HTR-8/SVneo (cell line): ENCODE results near the gene DNAH8.

Experiments
- DNase-seq: peaks from one replicate; pipeline ENCODE4 v3.0.0; 2011; ENCODE audit warnings: low spot score, mixed read lengths; ENCODE audit not compliant: insufficient read length
- FAIRE-seq: peaks from 2 replicates; lab custom pipeline; 2011; peaks lifted over from hg19 to GRCh38; lab: Jason Lieb, UNC

The DNAH8 gene

GRCh38 chr6:38701551-38701950 is 13.6 kb upstream of the DNAH8 start:
- FAIRE-seq (no peak), DNase-seq (no peak)

- FAIRE-seq (peak; percentile 96), DNase-seq (peak; percentile 99)
Measured at GRCh38 chr6:38702558-38703397, 12.3 kb upstream of the DNAH8 start, which contains the start of gene GLO1. TSS of gene GLO1 (minus strand) at chr6:38703145. CDS start at chr6:38703054, 91 bp downstream.

DNA sequence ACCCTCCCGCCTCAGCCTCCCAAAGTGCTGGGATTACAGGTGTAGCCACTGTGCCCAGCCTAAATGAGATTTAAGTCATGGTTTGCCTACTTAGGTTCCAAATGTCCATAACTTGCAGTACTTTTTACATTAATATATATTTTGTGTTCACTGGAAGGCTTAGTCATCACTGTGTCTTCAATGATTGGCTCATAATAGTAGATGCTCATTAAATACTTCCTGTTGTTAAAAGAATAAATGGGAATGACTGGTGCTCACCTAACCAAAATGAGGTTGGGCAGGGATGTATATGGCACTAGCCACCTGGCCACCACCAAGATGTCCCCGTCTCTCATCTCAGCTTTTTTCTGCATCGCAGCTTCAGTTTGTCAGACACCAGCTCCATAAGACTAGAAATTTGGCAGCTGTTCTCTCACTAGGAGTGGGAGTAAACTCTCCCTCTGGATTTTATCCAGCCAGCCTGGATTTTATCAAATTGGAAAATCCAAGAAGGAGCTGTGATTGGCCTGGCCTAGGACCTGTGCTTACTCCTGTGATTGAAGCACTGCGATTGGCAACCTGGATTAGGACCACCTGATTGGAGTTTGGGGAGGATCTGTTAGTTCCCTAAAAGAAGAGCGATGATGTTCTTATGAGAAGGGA is 11.0 kb upstream of the DNAH8 start:
- FAIRE-seq (no peak), DNase-seq (no peak)

DNA sequence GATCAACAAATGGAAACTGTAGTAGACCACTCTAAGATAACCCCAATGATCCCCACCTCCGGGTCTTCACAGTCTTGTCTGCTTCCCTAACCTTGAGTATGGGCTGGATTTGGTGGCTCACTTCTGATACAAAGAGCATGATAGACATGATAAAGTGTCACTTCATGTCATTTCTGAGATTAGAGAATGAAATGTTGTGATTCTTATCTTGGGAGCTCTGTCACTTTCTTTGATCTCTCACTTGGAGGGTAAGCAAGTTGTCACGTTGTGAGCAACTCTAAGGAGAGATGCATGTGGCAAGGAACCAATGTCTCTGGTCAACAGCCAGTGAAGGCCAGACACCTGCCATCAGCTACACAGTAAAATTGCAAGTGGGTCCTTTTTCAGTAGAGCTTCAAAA is 9.2 kb upstream of the DNAH8 start:
- DNase-seq, result no peak
- FAIRE-seq, result no peak

- FAIRE-seq (no peak), DNase-seq (peak; percentile 20)
Measured at GRCh38 chr6:38708496-38708895, 6.6 kb upstream of the DNAH8 start.

GRCh38 chr6:38713812-38714211 is 1.3 kb upstream of the DNAH8 start:
- no peak for FAIRE-seq
- no peak for DNase-seq

DNA sequence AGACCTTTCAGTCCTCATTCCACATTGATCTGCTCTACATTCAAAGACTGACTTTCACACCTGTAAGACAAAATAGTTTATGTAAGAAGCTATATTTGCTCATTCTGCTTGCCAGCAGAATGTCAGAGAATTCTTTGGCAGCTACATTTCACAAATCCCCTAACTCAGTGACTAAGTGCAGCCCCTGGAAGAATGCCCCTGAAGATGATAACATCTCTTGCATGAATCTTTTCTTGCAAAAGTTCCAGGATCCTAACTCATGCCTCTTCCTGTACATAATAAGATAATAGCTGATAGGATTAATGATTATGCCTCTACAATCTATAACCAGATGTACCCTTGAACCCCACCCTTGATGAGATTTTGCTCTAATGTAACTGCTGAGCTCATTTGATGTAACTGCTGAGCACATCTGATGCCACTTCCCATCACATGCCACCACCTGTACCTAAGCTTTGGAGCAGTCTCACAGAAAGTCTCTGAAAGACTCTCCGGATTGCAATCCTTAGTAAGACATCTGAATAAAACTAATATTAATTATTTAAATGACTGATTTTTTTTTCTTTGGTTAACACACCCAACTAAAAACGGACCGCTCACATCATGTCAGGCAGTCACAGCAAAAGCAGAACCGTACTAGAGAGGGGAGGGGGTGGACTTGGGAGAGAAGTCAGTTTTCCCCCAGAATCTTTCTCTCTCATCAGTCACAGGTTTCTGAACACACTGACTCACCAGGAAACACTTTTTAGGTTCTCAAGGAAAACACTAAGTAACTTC is 684 bp upstream of the DNAH8 start:
- FAIRE-seq (no peak), DNase-seq (no peak)

- FAIRE-seq, result no peak
- DNase-seq, result no peak
Measured at GRCh38 chr6:38716825-38717224, 1.7 kb downstream of the DNAH8 start.

DNA sequence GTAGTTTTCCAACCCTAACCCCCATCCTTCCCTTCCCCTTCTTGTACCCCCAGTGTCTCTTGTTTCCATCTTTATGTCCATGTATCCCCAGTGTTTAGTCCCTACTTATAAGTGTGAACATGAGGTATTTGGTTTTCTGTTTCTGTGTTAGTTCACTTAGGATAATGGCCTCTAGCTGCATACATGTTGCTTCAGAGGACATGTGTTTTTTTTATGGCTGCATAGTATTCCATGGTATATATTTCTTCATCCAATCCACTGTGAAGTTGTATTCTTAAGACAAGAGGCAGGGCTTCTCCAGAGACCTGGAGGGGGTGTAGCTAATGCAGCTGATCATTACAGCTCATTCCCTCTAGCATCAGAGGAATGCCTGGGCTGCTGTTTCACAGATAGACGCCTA is 4.2 kb downstream of the DNAH8 start:
- DNase-seq (no peak), FAIRE-seq (no peak)

DNA sequence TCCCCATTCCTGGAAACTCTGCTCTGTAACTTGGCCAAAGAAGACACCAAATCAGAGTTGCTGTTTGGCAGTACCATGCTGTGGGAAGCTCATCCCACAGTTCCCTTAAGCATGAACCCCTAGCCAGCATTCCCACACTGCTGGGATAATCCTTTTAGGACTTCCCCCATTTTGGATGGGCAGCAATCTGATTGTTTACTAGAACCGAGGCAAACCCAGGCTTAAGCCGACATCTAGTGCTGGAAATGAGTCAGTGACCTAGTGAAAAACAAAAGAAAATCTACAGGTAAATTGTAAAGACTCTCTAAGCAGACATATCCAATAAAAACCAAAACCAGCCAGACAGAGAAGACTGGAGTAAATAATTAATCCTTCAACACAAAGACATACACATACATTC is 5.2 kb downstream of the DNAH8 start:
- no peak for FAIRE-seq
- no peak for DNase-seq

- FAIRE-seq (no peak), DNase-seq (no peak)
Measured at GRCh38 chr6:38722038-38722437, 6.9 kb downstream of the DNAH8 start.

GRCh38 chr6:38722727-38723334 is 7.7 kb downstream of the DNAH8 start:
- FAIRE-seq, result no peak
- DNase-seq, result no peak

- FAIRE-seq, result no peak
- DNase-seq, result no peak
Measured at GRCh38 chr6:38723783-38724182, 8.7 kb downstream of the DNAH8 start.

DNA sequence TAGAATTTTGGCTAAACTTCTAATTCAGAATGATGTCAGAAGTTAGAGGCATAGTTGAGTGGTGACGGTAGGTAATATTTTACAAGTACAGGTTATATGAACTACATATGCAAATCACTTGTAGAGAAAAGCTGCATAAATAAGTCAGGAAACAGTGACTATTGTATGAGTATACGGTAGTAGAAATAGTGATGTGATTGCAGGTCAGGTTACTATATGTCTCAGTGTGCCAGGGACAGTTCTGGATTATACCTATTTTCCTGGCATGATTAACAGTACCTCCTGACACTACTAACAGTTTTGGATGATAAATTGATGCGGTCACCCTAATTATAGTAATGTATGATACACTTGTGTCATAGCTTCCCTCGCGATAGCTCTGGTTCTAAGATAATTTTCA is 9.2 kb downstream of the DNAH8 start:
- no peak for FAIRE-seq
- DNase-seq, result no peak

GRCh38 chr6:38725414-38726183 is 10.5 kb downstream of the DNAH8 start:
- FAIRE-seq (peak; percentile 26), DNase-seq (peak; percentile 18)

DNA sequence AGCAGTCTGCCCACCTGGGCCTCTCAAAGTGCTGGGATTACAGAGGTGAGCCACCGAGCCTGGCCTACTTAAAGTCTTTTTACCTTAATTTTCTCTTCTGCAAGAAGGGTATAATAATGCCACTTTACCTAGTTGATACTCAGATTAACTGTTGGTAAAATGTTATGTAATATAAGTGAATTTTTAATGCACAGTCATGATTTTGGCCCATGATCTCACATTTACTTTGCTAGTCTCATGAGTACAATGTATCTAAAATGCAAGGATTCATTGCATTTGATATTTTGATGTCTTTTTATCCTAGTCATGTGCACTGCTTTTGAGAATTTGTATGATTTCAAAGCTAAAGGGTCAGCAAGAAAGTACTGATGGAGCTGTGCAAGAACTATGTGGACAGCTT is 13.1 kb downstream of the DNAH8 start:
- no peak for FAIRE-seq
- no peak for DNase-seq

- no peak for DNase-seq
- no peak for FAIRE-seq
Measured at GRCh38 chr6:38730140-38730862, 15.2 kb downstream of the DNAH8 start.

DNA sequence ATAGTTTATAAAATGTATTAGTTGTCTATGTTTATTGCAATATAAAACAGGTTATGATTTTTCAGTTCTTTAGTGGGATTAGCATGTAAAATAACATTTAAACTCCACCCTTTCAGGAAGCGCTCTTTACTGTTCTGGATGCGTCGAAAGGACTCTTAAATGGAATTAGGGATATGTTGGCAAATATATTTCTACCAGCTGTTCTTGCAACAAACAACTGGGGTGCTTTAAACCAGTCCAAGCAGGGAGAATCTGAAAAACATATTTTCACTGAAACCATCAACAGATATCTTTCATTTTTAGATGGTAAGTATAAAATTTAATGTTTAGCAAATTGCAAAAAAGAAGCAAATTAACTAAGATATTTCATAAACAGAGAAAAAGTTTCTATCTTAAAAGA is 21.8 kb downstream of the DNAH8 start:
- FAIRE-seq (no peak), DNase-seq (no peak)

DNA sequence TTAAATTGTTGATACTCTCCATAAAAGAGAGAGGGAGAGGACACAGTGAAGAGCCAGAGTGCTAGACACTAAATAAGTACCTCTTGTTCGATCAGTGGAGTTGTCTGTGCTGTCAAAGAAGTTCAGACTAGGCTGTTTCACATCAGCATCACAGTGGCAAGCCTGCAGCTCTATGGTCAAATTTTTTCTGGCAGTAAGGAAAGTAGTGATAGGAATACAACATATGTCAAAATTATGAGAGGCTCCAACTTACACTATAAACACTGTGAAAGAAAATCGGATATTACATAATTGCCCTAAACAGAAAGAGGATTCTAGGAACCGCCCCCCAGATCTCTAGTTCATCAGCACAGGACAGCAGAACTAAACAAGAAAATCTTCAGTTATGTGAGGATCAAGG is 23.1 kb downstream of the DNAH8 start:
- DNase-seq (no peak), FAIRE-seq (no peak)
